HepG2 (cell line): ENCODE results near the gene HPS3. TPM values are rescaled to one million over a fixed set of nuclear protein-coding genes. Genes with fewer than 3 reads are reported as not detected.
A peak's percentile ranks its signal among the peaks of the same experiment; 100 is the strongest.

Experiments
- MXD4 ChIP-seq: IDR thresholded peaks from 2 replicates; pipeline ENCODE4 v1.6.1; 2016; ENCODE audit warnings: mild to moderate bottlenecking, missing biosample characterization, missing genetic modification reagents
- MYC ChIP-seq: sonication (generic); formaldehyde crosslinking; IDR thresholded peaks from 2 replicates; pipeline ENCODE4 v1.9.0; 2021; ENCODE audit warnings: missing genetic modification reagents, borderline replicate concordance
- PLRG1 ChIP-seq: fragments of 450-650 bp; conservative IDR thresholded peaks from 2 replicates; pipeline ENCODE4 v1.6.1; 2016
- ZBTB7A ChIP-seq: sonication (generic); formaldehyde crosslinking; IDR thresholded peaks from 2 replicates; pipeline ENCODE4 v1.8.0; 2022; ENCODE audit warnings: mild to moderate bottlenecking, missing genetic modification reagents
- ZNF230 ChIP-seq: sonication (generic); formaldehyde crosslinking; IDR thresholded peaks from 2 replicates; pipeline ENCODE4 v1.4.0; 2020; ENCODE audit warnings: mild to moderate bottlenecking, missing genetic modification reagents
- ZNF350 ChIP-seq: sonication (generic); formaldehyde crosslinking; IDR thresholded peaks from 2 replicates; pipeline ENCODE4 v1.4.0; 2020; ENCODE audit warnings: mild to moderate bottlenecking, low read depth, missing genetic modification reagents, borderline replicate concordance
- ZNF724P ChIP-seq: sonication (generic); formaldehyde crosslinking; IDR thresholded peaks from 2 replicates; pipeline ENCODE4 v1.8.0; 2022; ENCODE audit warnings: missing genetic modification reagents, borderline replicate concordance
- polyA plus RNA-seq, 8 experiments: library from polyadenylated mRNA; depleted of rRNA in 3 of 8; stranded (reverse) in 7 of 8; unstranded in 1 of 8; fragments of >200 nt; fragmentation: Illumina TruSeq in 4 of 8; extraction: Trizol in 4 of 8; gene quantifications; 2 replicates each; pipeline versions ENCODE4 v1.2.1 to v1.2.3, GENCODE V29; 2011 to 2016; ENCODE audit warnings: low read depth in 4 of 8, missing spikeins in 1 of 8, mixed read lengths in 1 of 8; ENCODE audit not compliant: insufficient read depth in 1 of 8
- total RNA-seq, 5 experiments: library from RNA; depleted of rRNA; stranded (reverse); fragments of >200 nt; fragmentation: Illumina TruSeq; extraction: Trizol; gene quantifications; 2 replicates each; pipeline ENCODE4 v1.2.3, GENCODE V29; 2016; ENCODE audit warnings: low read depth in 1 of 5
- TF ChIP-seq, protein P1 (sequence below), 2 experiments: fragments of 450-650 bp in 1 of 2; sonication (generic) in 1 of 2; formaldehyde crosslinking in 1 of 2; IDR thresholded peaks; 2 replicates each; pipeline versions ENCODE4 v1.6.1 to v1.8.0; 2016 to 2022; ENCODE audit warnings: antibody characterized with exemption in 1 of 2, mild to moderate bottlenecking in 1 of 2, missing genetic modification reagents in 1 of 2
- TF ChIP-seq, protein P2 (sequence below), 2 experiments: sonication (generic) in 1 of 2; formaldehyde crosslinking in 1 of 2; IDR thresholded peaks; 2 replicates each; pipeline versions ENCODE4 v1.4.0 to v1.6.1; 2016 to 2020; ENCODE audit warnings: borderline replicate concordance in 1 of 2, low read depth in 1 of 2, mild to moderate bottlenecking in 1 of 2, missing genetic modification reagents in 1 of 2
- TF ChIP-seq, protein P3 (sequence below), 2 experiments: fragments of 450-650 bp in 1 of 2; sonication (generic) in 1 of 2; formaldehyde crosslinking; IDR thresholded peaks; 2 replicates each; pipeline versions ENCODE4 v1.5.0 to v1.8.0; 2020 to 2022; ENCODE audit warnings: mild to moderate bottlenecking in 1 of 2, missing genetic modification reagents in 1 of 2
- TF ChIP-seq, protein P4 (sequence below): sonication (generic); formaldehyde crosslinking; IDR thresholded peaks from 2 replicates; pipeline ENCODE4 v1.8.0; 2022; ENCODE audit warnings: missing genetic modification reagents, low read depth, mild to moderate bottlenecking, borderline replicate concordance

Gene HPS3
- total and polyA plus RNA-seq, 2 of the 13 experiments (the other 11 are each of a cell fraction or from before 2014, with no cell fraction given), result 9.5 to 18.9 TPM

DNA sequence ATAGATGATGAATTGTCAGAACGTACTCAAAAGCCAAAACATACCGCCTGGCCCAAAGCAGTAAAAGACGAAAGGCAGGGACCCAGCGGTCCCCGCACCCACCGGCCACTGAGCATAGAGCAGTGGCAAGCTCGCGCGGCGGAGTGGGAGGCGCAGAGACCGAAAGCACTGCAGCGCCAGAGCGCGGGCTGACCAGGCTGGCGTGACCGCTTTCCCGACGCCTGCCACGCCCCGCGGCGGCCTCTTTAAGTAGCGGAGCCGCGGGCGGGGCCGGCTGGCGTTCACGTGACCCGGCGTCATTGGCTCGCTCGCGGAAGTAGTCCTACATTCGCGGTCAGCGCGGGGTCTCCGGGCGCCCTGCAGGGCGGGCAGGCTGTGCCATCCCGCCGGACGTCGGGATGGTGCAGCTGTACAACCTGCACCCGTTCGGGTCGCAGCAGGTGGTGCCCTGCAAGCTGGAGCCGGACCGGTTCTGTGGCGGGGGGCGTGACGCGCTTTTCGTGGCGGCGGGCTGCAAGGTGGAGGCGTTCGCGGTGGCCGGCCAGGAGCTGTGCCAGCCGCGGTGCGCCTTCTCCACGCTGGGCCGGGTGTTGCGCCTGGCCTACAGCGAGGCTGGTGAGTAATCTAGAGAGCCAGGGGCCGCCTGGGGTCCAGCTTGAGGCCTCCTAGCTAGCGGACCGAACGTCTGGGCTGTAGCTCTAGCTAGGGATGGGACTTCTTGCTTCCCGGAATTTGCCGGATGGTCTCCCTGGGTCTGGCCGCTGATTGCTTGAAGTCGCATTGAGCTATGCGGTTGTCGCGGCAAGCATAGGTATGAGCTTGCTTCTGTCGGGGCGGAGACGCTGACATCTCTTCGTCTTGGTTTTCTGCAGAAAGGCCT is at the start of gene HPS3 (continued):
- TF ChIP-seq MYC (CRISPR knock-in tag) (peak; percentile 80), ZNF230 (CRISPR knock-in tag) (peak; percentile 78; the same call in 1 of the 2 replicates), PLRG1 (no peak), ZNF350 (peak; percentile 84; the same call in 1 of the 2 replicates), MXD4 (peak; percentile 79), ZBTB7A (0 out of 2 replicates have a peak, but pooled peaks have one; percentile 44), ZNF724P (CRISPR knock-in tag) (peak; percentile 95)
- TF ChIP-seq, protein P1, sequence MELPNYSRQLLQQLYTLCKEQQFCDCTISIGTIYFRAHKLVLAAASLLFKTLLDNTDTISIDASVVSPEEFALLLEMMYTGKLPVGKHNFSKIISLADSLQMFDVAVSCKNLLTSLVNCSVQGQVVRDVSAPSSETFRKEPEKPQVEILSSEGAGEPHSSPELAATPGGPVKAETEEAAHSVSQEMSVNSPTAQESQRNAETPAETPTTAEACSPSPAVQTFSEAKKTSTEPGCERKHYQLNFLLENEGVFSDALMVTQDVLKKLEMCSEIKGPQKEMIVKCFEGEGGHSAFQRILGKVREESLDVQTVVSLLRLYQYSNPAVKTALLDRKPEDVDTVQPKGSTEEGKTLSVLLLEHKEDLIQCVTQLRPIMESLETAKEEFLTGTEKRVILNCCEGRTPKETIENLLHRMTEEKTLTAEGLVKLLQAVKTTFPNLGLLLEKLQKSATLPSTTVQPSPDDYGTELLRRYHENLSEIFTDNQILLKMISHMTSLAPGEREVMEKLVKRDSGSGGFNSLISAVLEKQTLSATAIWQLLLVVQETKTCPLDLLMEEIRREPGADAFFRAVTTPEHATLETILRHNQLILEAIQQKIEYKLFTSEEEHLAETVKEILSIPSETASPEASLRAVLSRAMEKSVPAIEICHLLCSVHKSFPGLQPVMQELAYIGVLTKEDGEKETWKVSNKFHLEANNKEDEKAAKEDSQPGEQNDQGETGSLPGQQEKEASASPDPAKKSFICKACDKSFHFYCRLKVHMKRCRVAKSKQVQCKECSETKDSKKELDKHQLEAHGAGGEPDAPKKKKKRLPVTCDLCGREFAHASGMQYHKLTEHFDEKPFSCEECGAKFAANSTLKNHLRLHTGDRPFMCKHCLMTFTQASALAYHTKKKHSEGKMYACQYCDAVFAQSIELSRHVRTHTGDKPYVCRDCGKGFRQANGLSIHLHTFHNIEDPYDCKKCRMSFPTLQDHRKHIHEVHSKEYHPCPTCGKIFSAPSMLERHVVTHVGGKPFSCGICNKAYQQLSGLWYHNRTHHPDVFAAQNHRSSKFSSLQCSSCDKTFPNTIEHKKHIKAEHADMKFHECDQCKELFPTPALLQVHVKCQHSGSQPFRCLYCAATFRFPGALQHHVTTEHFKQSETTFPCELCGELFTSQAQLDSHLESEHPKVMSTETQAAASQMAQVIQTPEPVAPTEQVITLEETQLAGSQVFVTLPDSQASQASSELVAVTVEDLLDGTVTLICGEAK (IDR thresholded peaks at IDR 0.05), result no peak
- TF ChIP-seq, protein P1 (CRISPR knock-in tag; IDR thresholded peaks at IDR 0.05), result peak; percentile 66; the same call in 1 of the 2 replicates
- TF ChIP-seq, protein P2, sequence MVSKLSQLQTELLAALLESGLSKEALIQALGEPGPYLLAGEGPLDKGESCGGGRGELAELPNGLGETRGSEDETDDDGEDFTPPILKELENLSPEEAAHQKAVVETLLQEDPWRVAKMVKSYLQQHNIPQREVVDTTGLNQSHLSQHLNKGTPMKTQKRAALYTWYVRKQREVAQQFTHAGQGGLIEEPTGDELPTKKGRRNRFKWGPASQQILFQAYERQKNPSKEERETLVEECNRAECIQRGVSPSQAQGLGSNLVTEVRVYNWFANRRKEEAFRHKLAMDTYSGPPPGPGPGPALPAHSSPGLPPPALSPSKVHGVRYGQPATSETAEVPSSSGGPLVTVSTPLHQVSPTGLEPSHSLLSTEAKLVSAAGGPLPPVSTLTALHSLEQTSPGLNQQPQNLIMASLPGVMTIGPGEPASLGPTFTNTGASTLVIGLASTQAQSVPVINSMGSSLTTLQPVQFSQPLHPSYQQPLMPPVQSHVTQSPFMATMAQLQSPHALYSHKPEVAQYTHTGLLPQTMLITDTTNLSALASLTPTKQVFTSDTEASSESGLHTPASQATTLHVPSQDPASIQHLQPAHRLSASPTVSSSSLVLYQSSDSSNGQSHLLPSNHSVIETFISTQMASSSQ (IDR thresholded peaks at IDR 0.05; ENCODE audit: low read depth), result no peak
- TF ChIP-seq, protein P2 (CRISPR knock-in tag; IDR thresholded peaks at IDR 0.05; ENCODE audit: borderline replicate concordance), result peak; percentile 44; the same call in 1 of the 2 replicates
- TF ChIP-seq, protein P3, sequence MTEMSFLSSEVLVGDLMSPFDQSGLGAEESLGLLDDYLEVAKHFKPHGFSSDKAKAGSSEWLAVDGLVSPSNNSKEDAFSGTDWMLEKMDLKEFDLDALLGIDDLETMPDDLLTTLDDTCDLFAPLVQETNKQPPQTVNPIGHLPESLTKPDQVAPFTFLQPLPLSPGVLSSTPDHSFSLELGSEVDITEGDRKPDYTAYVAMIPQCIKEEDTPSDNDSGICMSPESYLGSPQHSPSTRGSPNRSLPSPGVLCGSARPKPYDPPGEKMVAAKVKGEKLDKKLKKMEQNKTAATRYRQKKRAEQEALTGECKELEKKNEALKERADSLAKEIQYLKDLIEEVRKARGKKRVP (CRISPR knock-in tag; IDR thresholded peaks at IDR 0.05), result peak in 1 of 2 experiments; percentile 52; a peak in 1 of 4 replicates
- TF ChIP-seq, protein P4, sequence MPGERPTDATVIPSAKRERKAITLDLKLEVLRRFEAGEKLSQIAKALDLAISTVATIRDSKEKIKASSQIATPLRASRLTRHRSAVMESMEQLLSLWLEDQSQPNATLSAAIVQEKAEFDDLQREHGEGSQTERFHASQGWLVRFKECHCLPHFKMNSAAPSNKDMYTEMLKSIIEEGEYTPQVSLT (CRISPR knock-in tag), result no peak
